ENCODE measurements around the gene MTFMT. TPM values are rescaled to one million over a fixed set of nuclear protein-coding genes. Genes with fewer than 3 reads are reported as not detected.

The MTFMT gene
- total and polyA plus RNA-seq, 2 of the 4 experiments (the other 2 are of a cell fraction) = 8.9 to 21.3 TPM

GRCh38 chr15:64997745-64998375 lies 31.6 kb downstream of the MTFMT start:
- ATAC-seq (ENCODE audit: low read depth) = no peak
- WGBS, 2 experiments (ENCODE audit: extremely low coverage in 2 of 2, insufficient read length in 1 of 2) = 100% methylated on average over 1 of the region's 4 CpGs; no CpG with 5 or more reads in 1 of the 2 experiments

More at GRCh38 chr15:64997745-64998375, 31.6 kb downstream of the MTFMT start:
- Histone ChIP-seq H3K4ac (ENCODE audit: low read depth, low read length) (no peak overlapping the region), H3K79me1 (ENCODE audit: low read depth in 1 of 2, low read length in 2 of 2) (no peaks in the 10 kb centered on the region), H3K9ac (ENCODE audit: low read depth, low read length) (no peak overlapping the region), H3K14ac (replicated peaks; ENCODE audit: low read depth, low read length) (no peak overlapping the region), H3K18ac (ENCODE audit: low read depth, low read length) (no peak overlapping the region), H3K4me3 (ENCODE audit: insufficient read depth, low read depth, low read length) (no peak overlapping the region), H4K91ac (ENCODE audit: insufficient read depth, low read depth, low read length) (no peak overlapping the region), H3K27ac (ENCODE audit: insufficient read depth, low read length) (no peak overlapping the region), H2AFZ (replicated peaks; ENCODE audit: low read length, poor library complexity) (no peak overlapping the region), H2AK5ac (ENCODE audit: low read depth, low read length) (no peak overlapping the region), H2AK9ac (replicated peaks; ENCODE audit: low read depth, low read length, poor library complexity) (no peak overlapping the region), H4K20me1 (ENCODE audit: insufficient read depth, low read length) (no peaks in the 10 kb centered on the region), H3K9me3 (ENCODE audit: control insufficient read depth, insufficient read depth, low read length) (no peaks in the 10 kb centered on the region), H3K9me1 (ENCODE audit: insufficient read depth, low read length) (peaks cover 5% of the 10 kb centered on the region; the same call in 1 of the 2 replicates), H3K56ac (ENCODE audit: extremely low read depth, insufficient read depth, low read length) (no peak overlapping the region), H4K5ac (ENCODE audit: low read depth, low read length) (no peak overlapping the region), H2BK15ac (ENCODE audit: low read depth, low read length) (no peak overlapping the region), H2BK120ac (ENCODE audit: low read depth, low read length) (no peak overlapping the region), H3K36me3 (ENCODE audit: control insufficient read depth, insufficient read depth, low read length) (peaks cover 5% of the 10 kb centered on the region), H3K4me2 (ENCODE audit: low read depth, low read length) (no peak overlapping the region), H4K8ac (ENCODE audit: low read depth in 2 of 2, low read length in 2 of 2) (no peak overlapping the region), H2BK5ac (ENCODE audit: low read depth, low read length, poor library complexity, severe bottlenecking) (no peak overlapping the region), H3K27me3 (ENCODE audit: control insufficient read depth, insufficient read depth, low read length) (no peaks in the 10 kb centered on the region), H3K23ac (ENCODE audit: low read depth, low read length) (no peak overlapping the region), H3K4me1 (ENCODE audit: control insufficient read depth, insufficient read depth, low read length) (no peaks in the 10 kb centered on the region), H2BK20ac (ENCODE audit: low read depth, low read length) (no peak overlapping the region)
- in situ Hi-C loops (cut with MboI; ENCODE audit: low sequenced_read_pairs) = no loop called here
- intact Hi-C loops (cut with micrococcal nuclease) = no loop called here
- CTCF ChIA-PET = interaction anchor here (1.8 kb wide), 1 partner anchor 103 kb away, joined by 4 read pairs; no protein-coding TSS in a partner anchor
- BruUV-seq (replicated peaks) = no TSS peak
- no peak for TF ChIP-seq CEBPB (IDR thresholded peaks at IDR 0.05; ENCODE audit: low read depth, low read length)
- TF ChIP-seq CTCF (conservative IDR thresholded peaks at IDR 0.05; ENCODE audit: low read depth, low read length) = no peak
- TF ChIP-seq, protein P1, sequence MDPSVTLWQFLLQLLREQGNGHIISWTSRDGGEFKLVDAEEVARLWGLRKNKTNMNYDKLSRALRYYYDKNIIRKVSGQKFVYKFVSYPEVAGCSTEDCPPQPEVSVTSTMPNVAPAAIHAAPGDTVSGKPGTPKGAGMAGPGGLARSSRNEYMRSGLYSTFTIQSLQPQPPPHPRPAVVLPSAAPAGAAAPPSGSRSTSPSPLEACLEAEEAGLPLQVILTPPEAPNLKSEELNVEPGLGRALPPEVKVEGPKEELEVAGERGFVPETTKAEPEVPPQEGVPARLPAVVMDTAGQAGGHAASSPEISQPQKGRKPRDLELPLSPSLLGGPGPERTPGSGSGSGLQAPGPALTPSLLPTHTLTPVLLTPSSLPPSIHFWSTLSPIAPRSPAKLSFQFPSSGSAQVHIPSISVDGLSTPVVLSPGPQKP (IDR thresholded peaks at IDR 0.05; ENCODE audit: borderline replicate concordance, low read depth, low read length) = no peak
- TF ChIP-seq FOS (IDR thresholded peaks at IDR 0.05; ENCODE audit: low read depth, low read length) = no peak
- TF ChIP-seq, protein P2, sequence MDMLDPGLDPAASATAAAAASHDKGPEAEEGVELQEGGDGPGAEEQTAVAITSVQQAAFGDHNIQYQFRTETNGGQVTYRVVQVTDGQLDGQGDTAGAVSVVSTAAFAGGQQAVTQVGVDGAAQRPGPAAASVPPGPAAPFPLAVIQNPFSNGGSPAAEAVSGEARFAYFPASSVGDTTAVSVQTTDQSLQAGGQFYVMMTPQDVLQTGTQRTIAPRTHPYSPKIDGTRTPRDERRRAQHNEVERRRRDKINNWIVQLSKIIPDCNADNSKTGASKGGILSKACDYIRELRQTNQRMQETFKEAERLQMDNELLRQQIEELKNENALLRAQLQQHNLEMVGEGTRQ (IDR thresholded peaks at IDR 0.05; ENCODE audit: low read depth, low read length) = no peak
- dilution Hi-C loops (cut with HindIII; ENCODE audit: low sequenced_read_pairs, unreplicated experiment) = no loop called here
- POLR2A ChIA-PET (ENCODE audit: unreplicated experiment) = no interaction called here
- no peak for DNase-seq

Data from IMR-90 (cell line).